CD4-positive, alpha-beta T cell (primary cell): ENCODE measurements around the gene NDE1. TPM values are rescaled to one million over a fixed set of nuclear protein-coding genes. Genes with fewer than 3 reads are reported as not detected.

Experiments used
- ATAC-seq: fragments of 200-7000 bp; cut with Tn5 transposase; one replicate; pipeline ENCODE4 v1.10.0; 2022; ENCODE audit warnings: mild to moderate bottlenecking; ENCODE audit not compliant: poor library complexity
- CTCF ChIA-PET: fragments of 350-600 bp; sonication (Branson Sonifier 250); formaldehyde crosslinking; loops from one replicate; lab custom pipeline; 2021; ENCODE audit warnings: antibody characterized with exemption, inconsistent platforms; lab: Charles Lee
- POLR2A ChIA-PET: fragments of 350-600 bp; sonication (Branson Sonifier 250); formaldehyde crosslinking; loops from one replicate; lab custom pipeline; 2021; ENCODE audit warnings: antibody characterized with exemption, inconsistent platforms; lab: Charles Lee
- DNase-seq, 14 experiments: peaks; one replicate each; pipeline ENCODE4 v3.0.0-alpha.2; 2013 to 2020; ENCODE audit warnings: mixed read lengths in 2 of 14
- H3K27ac ChIP-seq, 2 donors: one replicate each; pipeline versions ENCODE4 v1.5.1 to v1.7.0; 2013; ENCODE audit warnings: low read length in 2 of 2, low read depth in 1 of 2, mild to moderate bottlenecking in 1 of 2
- H3K27me3 ChIP-seq, 2 experiments: 1 replicate in 1 of 2; 2 replicates in 1 of 2; pipeline versions ENCODE4 v1.6.1 to v1.7.0; 2013; ENCODE audit warnings: low read length in 2 of 2, control low read depth in 1 of 2, mild to moderate bottlenecking in 1 of 2, moderate library complexity in 1 of 2; ENCODE audit not compliant: insufficient read depth in 2 of 2, control insufficient read depth in 1 of 2
- H3K36me3 ChIP-seq: one replicate; pipeline ENCODE4 v1.6.1; 2013; ENCODE audit warnings: low read length, control low read depth; ENCODE audit not compliant: insufficient read depth
- H3K4me1 ChIP-seq: one replicate; pipeline ENCODE4 v1.6.1; 2013; ENCODE audit warnings: low read length, control low read depth; ENCODE audit not compliant: insufficient read depth
- H3K4me3 ChIP-seq: one replicate; pipeline ENCODE4 v1.5.1; 2013; ENCODE audit warnings: mild to moderate bottlenecking, low read length, moderate library complexity
- H3K9me3 ChIP-seq, 2 experiments: 1 replicate in 1 of 2; 2 replicates in 1 of 2; pipeline versions ENCODE4 v1.6.1 to v1.7.0; 2013; ENCODE audit warnings: low read length in 2 of 2, mild to moderate bottlenecking in 2 of 2, control low read depth in 1 of 2, moderate library complexity in 1 of 2; ENCODE audit not compliant: control insufficient read depth in 1 of 2, insufficient read depth in 1 of 2
- H3K27ac Mint-ChIP-seq: one replicate; pipeline ENCODE4 v1.8.0; 2020; ENCODE audit warnings: mixed read lengths
- H3K27me3 Mint-ChIP-seq: one replicate; pipeline ENCODE4 v1.8.0; 2021; ENCODE audit warnings: mixed read lengths
- H3K36me3 Mint-ChIP-seq: one replicate; pipeline ENCODE4 v1.8.0; 2021; ENCODE audit warnings: low read depth, mixed read lengths
- H3K4me1 Mint-ChIP-seq: one replicate; pipeline ENCODE4 v1.8.0; 2021; ENCODE audit warnings: low read depth, mixed read lengths
- H3K4me3 Mint-ChIP-seq: one replicate; pipeline ENCODE4 v1.8.0; 2020; ENCODE audit warnings: mild to moderate bottlenecking, mixed read lengths
- H3K9me3 Mint-ChIP-seq: one replicate; pipeline ENCODE4 v1.8.0; 2020; ENCODE audit warnings: mixed read lengths
- CTCF ChIP-seq: fragments of 200-600 bp; IDR thresholded peaks from one replicate; pipeline ENCODE4 v1.8.0; 2022; ENCODE audit warnings: antibody characterized with exemption, mild to moderate bottlenecking
- intact Hi-C, 2 experiments: fragments of 100-400 bp; cut with DNase I in 1 of 2; cut with micrococcal nuclease in 1 of 2; formaldehyde crosslinking; loops; one replicate each; pipeline versions ENCODE4 v1.15.1 to v1.9.0; 2023 to 2025; cut with DNase I, micrococcal nuclease
- total RNA-seq, 174 experiments: library from RNA in 2 of 174; stranded (reverse) in 2 of 174; gene quantifications; one replicate each; pipeline ENCODE4 v1.2.3 and lab custom pipeline; 2021 to 2026

The NDE1 gene
- total RNA-seq, 2 experiments from 2014 or later: 96.6 to 106 TPM

- CTCF ChIA-PET: no interaction called here
- intact Hi-C loops: loop anchor here in 1 of 2 experiments (10.0 kb wide), 1 partner anchor 431 kb away; no protein-coding TSS in a partner anchor
- ATAC-seq: no peak
- H3K27me3 ChIP-seq: peaks cover 7 to 8% of the 10 kb centered on the region in 2 experiments
- no peak overlapping the region for H3K4me3 ChIP-seq
- H3K36me3 Mint-ChIP-seq: no peaks in the 10 kb centered on the region
- no peak overlapping the region for H3K27ac ChIP-seq
- H3K27ac Mint-ChIP-seq: no peak overlapping the region
- no peaks in the 10 kb centered on the region for H3K36me3 ChIP-seq
- DNase-seq: no peak
- no peaks in the 10 kb centered on the region for H3K9me3 Mint-ChIP-seq
- no peaks in the 10 kb centered on the region for H3K4me1 ChIP-seq
- no peaks in the 10 kb centered on the region for H3K4me1 Mint-ChIP-seq
- H3K9me3 ChIP-seq: peaks cover 0 to 6% of the 10 kb centered on the region in 2 experiments
- no peak for TF ChIP-seq CTCF
- peaks cover 56% of the 10 kb centered on the region for H3K27me3 Mint-ChIP-seq
- no peak overlapping the region for H3K4me3 Mint-ChIP-seq
- POLR2A ChIA-PET: no interaction called here
Measured at GRCh38 chr16:15764112-15764511, 114.1 kb downstream of the NDE1 start.

- no peaks in the 10 kb centered on the region for H3K36me3 Mint-ChIP-seq
- H3K4me3 Mint-ChIP-seq: no peak overlapping the region
- no peaks in the 10 kb centered on the region for H3K4me1 ChIP-seq
- ChIA-PET POLR2A (no interaction called here), CTCF (no interaction called here)
- H3K27me3 ChIP-seq: peaks cover 7 to 8% of the 10 kb centered on the region in 2 experiments
- H3K9me3 ChIP-seq: peaks cover 0 to 6% of the 10 kb centered on the region in 2 experiments
- no peak overlapping the region for H3K27ac Mint-ChIP-seq
- no peaks in the 10 kb centered on the region for H3K9me3 Mint-ChIP-seq
- no peaks in the 10 kb centered on the region for H3K4me1 Mint-ChIP-seq
- no peak for TF ChIP-seq CTCF
- H3K27ac ChIP-seq: no peak overlapping the region
- no peak for DNase-seq
- intact Hi-C loops: loop anchor here (5.0 to 10.0 kb wide), 2 partner anchors 427 to 430 kb away; no protein-coding TSS in a partner anchor
- no peak overlapping the region for H3K4me3 ChIP-seq
- no peaks in the 10 kb centered on the region for H3K36me3 ChIP-seq
- no peak for ATAC-seq
- peaks cover 48% of the 10 kb centered on the region for H3K27me3 Mint-ChIP-seq
Measured at GRCh38 chr16:15765116-15765515, 115.1 kb downstream of the NDE1 start.

GRCh38 chr16:15765880-15766279 is 115.8 kb downstream of the NDE1 start:
- no peak overlapping the region for H3K27ac Mint-ChIP-seq
- H3K27me3 Mint-ChIP-seq: peaks cover 43% of the 10 kb centered on the region
- H3K4me1 Mint-ChIP-seq: no peaks in the 10 kb centered on the region
- no peaks in the 10 kb centered on the region for H3K36me3 Mint-ChIP-seq
- no peak overlapping the region for H3K4me3 ChIP-seq
- H3K9me3 ChIP-seq: peaks cover 0 to 6% of the 10 kb centered on the region in 2 experiments
- no peaks in the 10 kb centered on the region for H3K9me3 Mint-ChIP-seq
- peak; percentile 57 for ATAC-seq
- no peaks in the 10 kb centered on the region for H3K4me1 ChIP-seq
- no peak overlapping the region for H3K4me3 Mint-ChIP-seq
- POLR2A ChIA-PET: no interaction called here
- intact Hi-C loops: loop anchor here (1.0 to 10.0 kb wide), 3 partner anchors 361 to 429 kb away; no protein-coding TSS in a partner anchor
- H3K27me3 ChIP-seq: peaks cover 7 to 8% of the 10 kb centered on the region in 2 experiments
- CTCF ChIA-PET: no interaction called here
- peak in 6 of 14 experiments; percentile 5 to 57 (median 30) for DNase-seq
- peak; percentile 54 for TF ChIP-seq CTCF
- no peak overlapping the region for H3K27ac ChIP-seq
- no peaks in the 10 kb centered on the region for H3K36me3 ChIP-seq
